ENCODE measurements around the gene APP.

The APP gene

DNA sequence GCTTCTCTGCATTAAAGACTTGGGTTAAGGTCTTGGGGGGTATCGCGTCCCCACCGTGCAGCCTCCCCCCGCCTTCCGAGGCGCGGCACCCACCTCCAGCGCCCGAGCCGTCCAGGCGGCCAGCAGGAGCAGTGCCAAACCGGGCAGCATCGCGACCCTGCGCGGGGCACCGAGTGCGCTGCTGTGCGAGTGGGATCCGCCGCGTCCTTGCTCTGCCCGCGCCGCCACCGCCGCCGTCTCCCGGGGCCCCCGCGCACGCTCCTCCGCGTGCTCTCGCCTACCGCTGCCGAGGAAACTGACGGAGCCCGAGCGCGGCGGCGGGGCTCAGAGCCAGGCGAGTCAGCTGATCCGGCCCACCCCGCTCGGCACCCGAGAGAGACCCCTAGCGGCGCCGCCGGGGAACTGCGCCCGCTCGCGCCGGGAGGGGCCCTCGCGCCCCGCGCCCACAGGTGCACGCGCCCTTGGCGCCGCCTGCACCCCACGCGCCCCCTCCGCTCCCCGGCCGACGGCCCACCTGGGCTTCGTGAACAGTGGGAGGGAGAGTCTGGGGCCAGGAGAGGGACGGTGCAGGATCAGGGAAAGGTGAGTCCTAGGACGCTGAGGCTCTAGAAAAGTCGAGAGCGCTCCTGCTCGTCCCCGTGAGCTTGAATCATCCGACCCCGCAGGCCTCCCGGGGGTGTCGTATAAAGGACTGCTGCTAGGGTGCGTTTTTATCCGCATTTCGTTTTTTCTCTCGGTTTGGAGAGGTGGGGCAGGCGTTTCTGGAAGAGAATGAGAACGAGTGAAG lies at the start of gene APP:
APP (minus strand) TSS at position 300 of the 787 bp plus-strand sequence; CDS start at position 150, 150 bp downstream.
- DNase-seq, result peak; percentile 89

DNA sequence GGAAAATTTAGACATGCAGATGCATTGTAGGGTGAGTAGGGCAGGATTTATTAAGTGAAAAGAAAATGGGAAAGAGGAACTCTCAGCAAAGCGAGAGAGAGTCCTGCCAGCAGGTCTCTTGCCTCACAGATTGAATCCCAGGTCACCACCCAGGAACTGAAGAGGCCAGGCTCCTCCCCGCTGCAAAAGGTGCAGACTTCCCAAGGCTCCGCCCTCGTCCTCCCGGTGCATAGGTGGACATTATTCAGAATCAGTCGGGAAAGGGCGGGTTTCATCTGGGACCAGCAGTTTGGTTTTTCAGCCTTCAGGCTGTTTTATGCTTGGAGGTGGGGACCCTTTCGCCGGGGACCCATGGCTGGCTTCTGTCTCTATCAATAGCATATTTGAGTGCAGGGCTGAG lies 41.6 kb upstream of the APP start:
- no peak for DNase-seq

DNA sequence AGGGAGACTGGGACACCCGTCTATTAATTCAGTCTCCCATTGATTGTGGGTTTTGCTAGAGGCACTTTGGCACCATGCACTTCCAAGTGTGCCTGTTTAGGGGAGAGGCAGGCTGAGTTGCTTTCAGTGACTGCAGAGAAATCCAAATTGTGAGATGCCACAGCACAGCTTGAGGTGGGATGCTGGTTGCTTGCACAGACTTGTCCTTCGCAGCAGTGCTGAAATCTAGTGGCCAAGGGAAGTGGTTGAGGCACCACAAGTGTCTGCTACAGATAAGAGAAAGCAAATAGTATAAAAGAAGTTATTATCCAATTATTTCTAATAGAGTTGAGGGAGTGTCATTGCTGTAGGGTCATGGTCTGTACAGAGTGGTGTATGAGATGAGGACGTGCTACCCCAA lies 40.0 kb upstream of the APP start:
- DNase-seq, result no peak

DNA sequence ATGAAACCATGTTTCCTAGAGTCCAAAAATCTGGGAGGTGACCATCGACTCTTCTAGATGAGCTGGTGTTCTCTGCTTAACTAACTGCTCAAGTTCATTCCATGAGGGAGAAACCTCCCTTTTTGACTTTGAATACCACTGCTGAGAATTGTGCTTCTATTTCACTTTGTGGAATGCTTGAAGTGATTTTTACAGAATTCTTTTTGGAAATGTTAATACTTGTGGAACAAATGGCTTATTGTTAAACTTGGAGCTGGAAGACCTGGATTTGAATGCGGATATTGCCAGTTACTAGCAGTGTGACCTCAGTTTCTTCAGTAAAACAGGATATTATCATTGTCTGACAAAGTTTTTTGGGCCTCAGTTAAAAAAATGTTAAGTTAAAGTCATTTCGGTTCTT lies 36.5 kb upstream of the APP start:
- no peak for DNase-seq

DNA sequence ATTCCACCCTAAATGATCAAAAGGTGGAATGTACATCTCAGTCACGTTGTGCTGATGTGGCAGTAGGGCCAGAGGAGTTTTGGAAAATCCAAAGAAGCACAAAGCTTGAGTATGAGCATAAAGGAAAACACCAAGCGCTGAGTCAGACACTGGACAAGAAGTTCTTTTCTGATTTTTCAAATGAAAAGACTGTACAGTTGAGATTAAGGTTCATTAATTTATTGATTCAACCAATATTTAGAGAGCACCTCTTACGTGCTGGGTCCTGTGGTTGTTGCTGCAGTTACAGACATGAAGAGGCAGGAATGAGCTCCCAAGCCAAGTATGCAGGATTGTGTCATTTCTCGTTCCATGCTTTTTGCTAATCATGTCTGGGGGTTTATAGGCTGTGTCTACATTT lies 28.9 kb upstream of the APP start:
- no peak for DNase-seq

DNA sequence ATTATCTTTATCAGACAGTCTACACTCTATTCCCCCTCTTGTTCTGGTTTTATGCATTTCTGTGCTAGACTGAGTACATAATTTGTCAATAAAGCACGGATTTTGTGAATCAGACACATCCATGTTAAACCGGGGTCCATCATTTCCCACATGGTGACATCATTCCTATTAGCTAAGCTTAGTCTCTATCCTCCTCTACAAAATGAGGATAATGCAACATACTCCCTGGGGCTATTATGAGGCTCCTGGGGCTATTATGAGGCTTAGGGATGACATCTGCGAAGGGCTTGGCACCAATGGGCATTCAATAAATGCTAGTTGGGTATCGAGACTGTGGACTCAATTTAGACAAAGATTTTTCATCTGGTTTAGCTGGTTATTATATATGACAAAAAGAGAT lies 25.1 kb upstream of the APP start:
- DNase-seq, result no peak

DNA sequence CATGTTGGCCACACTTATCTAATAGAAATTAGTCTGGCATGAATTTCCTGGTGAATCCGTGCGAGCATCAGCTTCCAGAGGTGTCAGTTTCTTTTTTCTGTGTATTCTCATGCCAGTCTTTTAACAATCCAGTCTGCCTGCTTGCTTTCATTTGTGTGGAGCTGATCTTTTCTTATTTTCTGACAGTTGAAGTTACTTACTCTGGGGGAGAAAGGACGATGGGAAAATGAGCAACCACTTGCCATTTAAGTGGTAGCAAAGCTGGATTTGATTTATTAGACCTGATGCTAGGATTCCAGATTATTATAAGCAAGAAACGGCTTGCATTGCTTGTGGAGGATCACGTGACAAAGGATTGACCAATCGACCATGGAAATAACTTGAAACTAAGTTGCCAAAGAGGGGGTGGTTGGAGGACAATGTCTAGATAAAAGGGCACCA lies 24.3 kb upstream of the APP start:
- DNase-seq, result no peak

DNA sequence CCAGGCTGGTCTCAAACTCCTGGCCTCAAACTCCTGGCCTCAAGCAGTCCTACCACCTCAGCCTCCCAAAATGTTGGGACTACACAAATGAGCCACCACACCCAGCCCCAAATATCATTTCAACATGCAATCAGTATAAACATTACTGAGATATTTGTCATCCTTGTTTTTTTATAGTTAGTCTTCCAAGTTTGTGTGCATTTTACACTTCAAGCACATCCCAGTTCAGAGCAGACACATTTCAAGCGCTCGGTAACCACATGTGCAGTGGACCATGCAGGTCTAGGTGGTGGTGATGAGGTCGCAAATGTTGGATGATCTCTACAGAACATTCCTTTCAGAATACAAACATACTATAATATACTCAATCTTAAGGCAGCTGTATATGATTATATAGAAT lies 23.8 kb upstream of the APP start:
- no peak for DNase-seq

DNA sequence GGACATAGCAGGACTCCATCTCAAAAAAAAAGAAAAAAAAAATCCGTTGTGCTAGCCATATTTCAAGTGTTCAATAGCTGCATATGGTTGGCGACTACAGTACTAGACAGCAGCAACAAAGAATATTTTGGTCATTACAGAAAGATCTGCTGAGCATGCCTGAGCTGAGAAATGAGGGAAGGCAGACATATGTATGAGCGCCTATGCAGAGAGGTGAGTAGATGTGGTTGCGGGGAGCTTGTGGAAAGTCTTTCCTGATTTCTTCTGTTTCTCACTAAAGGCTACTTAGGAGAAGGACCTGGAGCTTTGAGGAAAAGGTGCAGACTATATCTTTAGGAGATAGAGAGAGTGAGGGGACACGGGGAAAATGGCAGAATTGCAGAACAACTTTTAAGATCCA lies 21.0 kb upstream of the APP start:
- DNase-seq, result no peak

DNA sequence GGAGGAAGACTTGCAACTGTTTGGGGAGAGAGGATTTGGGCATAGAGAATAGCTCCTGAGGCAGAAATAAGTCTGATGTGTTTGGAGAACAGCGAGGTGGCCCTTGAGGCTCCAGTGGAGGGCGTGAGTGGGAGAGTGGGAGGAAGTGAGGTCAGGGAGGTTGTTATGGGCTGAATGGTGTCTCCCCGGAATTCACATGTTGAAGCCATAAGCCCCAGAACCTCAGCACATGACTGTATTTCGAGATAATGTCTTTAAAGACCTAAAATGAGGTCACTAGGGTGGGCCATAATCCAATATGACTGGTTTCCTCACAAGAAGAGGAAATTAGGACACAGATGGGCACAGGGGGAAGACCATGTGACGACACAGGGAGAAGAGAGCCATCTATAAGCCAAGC lies 17.9 kb upstream of the APP start:
- no peak for DNase-seq

DNA sequence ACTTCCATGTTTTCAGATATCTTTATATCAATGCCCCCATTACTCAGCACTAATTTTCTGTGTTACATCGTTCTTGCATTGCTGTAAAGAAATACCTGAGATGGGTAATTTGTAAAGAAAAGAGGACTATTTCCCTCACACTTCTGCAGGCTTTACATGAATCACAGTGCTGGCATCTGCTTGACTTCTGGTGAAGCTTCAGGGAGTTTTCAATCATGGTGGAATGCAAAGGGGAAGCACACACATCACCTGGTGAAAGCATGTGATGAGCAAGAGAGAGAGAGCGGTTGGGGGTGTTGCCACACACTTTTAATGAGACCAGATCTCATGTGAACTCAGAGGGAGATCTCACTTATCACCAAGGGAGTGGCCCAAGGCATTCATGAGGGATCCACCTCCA lies 14.9 kb upstream of the APP start:
- no peak for DNase-seq

DNA sequence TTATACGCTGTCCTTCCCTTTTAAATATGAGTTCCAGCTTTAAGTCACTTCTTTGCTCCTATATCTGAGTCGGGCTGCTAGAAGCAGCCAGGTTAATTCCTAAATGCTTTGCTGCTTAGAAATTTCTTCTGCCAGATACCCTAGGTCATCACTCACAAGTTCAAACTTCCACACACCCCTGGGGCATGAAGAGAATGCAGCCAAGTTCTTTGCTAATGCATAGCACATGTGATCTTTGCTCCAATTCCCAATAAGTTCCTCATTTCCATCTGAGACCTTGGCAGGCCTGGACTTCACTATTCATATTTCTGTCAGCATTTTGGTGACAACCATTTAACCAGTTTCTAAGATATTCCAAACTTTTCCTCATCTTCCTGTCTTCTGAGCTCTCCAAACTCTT lies 14.5 kb upstream of the APP start:
- DNase-seq, result no peak

DNA sequence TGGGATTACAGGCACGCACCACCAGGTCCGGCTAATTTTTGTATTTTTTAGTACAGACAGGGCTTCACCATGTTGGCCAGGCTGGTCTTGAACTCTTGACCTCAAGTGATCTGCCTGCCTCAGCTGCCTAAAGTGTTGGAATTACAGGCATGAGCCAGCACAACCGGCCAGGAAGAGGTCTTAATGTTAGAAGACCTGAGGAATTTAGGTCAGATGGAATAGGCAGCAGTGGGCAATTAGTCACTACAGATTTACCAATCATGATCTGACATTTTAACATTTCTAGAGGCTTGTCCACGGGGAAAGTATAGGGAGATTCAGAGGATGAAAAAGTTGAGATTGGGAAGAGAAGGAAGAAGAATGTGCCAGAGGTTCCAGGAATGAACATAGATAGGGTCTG lies 8.9 kb upstream of the APP start:
- no peak for DNase-seq

DNA sequence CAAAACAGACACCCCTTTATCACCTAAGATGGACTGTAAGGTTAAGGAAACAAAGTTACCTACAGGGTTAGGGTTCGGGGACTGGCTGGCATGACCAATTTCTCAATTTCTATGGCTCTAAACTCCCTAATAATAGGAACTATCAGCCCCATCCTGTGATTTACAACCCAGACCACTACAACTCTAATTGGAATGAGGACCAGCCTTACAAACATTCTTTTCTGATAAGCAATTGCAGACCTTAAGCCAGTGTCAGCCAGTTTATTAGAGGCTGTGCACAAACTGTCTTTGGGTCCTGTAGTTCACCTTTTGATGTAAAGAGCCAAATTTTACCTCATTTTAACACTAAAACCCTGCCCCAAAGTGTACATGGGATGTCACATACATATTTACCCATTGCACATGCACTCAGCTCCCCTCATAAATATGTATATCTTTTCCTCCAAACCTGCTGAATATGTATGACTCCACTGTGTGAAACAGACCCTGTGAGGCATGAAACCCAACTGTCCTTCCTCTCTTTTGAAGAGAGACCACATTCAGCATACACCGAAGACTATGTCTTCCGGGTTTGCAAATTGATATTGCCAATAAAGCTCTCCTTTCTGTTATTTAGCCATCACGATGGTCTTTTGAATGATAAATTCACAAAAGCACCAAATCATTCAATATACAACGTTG lies 7.3 kb upstream of the APP start:
- DNase-seq, result no peak

DNA sequence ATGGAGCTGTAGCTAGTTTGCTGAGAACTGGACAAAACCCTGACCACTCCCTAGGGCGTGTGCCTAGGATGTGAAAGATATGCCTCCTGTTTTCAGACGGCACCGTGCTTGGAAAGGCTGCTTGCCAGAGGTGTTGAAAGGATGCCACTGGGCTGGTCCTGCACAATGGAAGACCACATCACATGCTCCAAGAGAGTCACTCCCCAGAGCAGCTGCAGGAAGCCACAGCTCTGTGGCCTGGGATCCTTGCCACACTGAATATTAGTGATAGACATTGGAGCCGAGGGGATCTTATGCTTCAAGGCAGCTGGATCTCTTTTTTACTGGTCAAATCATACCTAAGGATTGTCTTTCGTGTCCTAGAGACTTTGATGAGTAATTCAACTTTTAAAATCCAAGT lies 6.6 kb upstream of the APP start:
- no peak for DNase-seq

DNA sequence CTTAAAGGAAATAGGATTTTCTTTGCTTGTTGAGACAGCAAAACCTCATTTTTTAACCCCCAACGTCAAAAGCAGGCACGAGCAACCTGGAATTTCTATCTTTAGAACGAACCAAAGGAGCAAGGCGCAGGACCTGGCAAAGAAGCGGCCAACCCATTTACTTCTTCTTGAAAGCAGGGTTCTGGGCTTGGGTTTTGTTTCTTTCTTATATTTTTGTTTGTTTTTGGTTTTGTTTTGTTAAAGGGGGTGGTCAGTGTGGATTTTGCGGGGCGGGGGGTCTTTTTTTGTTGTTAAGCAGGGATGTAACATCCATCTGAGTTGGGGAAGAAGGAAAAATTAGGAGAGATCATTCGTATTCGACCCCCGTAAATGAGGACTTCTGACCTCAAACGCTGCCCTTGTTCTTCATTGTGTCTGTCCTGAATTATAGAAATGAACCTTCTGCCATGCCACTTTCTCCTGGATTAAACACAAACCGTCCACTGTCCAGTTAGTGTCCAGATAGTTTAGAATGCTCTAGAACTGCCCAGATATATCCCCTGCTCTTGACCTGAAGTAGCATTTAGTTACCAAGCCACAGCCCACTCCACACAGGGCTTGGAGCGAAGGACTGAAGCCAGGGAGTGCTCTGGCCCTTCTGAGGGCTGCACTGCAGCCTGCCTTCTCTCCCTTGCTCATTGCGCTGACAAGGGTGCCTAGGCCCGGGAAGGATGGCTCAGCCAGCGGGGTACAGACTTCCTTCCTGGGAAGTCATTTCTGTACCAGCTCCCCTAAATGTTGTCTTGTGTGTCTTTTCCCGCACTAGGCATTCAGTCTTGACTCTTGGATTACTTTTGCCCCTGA lies 909 bp upstream of the APP start:
- DNase-seq, result no peak

DNA sequence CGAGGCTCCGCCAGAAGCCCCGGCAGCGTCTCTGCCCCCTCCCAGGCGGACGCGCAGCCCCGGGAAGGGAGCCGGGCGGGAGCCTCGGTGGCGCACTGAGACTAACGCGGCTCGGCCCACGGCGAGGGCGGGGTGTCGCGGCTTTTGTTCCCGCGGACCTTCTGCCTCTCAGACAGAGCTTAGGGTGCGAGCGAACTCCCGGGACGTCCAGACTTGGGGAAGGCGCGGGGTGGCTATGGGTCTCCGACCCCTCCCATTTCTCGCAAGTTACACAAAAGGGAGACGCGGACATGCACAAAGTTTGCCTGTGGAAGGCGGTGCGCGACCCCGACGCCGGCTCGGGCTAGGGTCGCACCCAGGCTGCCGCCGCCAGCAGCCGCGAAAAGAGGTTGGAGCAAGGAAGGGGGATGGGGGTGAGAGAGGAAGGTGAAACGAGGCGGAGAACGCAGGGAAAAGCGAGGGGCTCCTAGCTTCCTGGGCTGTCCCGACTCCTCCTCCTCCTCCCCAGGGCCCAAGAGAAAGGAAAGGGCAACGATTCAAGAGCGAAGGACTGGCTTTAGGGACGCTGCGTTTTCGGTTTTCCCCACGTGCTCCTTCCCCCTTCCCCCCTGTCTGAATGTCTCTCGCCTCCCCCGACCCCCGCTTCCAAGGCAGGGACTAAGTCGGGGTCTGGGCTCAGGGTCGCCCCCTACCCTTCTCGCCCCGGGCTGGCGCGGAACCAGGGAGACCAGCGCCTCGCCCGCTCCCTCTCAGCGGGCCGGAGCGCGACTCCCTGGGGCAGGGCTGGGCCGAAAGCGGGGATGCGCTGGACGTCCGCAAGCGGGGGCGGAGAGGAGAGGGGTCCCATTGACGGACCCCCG lies 729 bp downstream of the APP start:
- DNase-seq, result peak; percentile 70

DNA sequence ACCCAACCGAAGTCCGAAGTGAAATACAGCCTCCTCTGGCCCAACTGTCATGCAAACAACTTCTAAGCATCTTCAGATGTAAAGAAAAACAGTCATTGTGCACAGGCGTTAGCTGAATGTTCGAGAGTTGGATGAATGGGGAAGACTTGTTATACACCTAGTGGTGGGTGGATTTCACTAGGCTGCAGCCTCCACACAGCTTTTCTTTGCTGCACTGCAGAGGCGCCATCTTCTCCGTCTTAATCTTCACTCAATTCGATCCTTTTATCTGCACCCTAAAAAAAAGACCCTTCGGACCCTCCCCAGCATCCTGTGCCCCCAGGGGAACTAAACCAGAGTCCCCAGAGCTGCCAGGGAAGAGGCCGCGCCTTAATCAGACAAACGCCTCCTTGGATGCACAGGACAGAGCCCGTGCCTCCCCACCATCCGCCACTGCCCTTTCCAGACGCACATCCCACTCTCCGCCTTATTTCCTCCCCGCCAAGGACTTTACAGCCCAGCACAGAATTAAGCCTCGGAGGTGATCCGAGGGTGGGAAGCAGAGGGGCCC lies 1.4 kb downstream of the APP start:
- DNase-seq, result peak; percentile 53

DNA sequence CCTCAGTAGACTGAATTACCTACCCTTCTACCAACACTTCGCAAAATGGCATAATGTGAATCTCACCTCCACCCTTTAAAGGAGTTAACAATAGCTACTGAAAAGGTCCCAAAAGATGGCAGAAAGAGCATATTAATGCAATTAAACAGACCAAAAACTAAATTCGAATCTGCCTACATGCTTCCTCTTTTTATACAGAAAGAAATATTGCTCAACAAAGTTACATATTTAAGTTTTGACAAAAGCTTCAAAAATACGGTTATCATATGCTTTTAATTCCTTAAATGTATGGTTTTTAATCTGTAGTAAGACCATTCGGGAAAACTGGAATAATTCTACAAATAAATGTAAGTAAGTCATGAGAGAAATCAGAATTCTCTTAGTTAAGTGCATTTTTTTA lies 2.2 kb downstream of the APP start:
- DNase-seq, result no peak

DNA sequence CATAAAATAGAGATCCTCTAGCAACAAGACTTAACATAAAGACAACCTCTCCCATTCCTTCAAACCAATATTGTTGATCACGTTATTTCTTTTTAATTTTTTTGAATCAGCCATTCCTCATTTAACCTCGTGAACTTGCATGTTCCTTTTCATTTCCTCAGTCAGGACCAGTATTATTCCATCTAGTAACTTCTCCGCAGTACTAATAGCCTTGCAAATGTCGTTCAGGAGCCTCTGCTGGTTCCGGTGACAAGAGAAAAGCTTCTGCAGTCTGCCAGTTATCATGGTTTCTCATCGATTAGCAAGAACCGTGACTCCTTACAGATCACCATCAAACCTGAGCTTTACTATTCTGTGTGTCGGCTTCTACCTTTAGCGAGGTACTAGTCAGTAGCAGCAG lies 3.0 kb downstream of the APP start:
- DNase-seq, result no peak

DNA sequence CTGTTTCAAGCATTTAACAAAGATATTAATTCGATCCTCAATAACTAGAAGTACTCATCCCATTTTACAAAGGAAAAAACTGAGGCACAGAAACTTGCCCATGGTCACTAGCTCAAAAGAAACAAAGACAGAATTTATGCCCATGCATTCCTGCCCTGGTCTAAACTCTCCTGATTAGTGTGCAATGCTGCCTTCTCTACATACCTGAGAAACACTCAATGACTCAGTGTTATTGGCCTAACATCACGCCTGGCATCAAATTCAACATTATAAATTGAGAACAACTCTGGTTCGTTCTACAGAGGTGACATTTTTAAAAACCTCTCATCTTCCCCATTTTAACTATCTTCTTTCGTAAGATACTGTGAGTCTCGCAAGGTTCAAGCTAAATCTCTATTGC lies 5.2 kb downstream of the APP start:
- no peak for DNase-seq

DNA sequence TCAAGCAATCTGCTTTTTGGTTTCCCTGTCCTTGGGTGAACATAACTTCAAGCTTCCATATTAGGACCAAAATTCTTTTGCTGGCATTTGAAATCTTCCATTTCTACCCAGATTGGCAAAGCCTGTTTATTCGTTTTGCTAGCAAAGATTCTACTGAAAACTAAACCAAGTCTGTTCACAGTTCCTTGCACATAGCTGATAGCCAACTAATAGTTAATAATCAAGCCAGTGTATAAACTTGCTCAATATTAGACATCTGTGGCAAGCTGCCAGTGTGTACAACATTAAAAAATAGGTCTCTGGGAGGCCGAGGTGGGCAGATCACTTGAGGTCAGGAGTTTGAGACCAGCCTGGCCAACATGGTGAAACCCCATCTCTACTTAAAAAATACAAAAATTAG lies 6.3 kb downstream of the APP start:
- DNase-seq, result no peak

DNA sequence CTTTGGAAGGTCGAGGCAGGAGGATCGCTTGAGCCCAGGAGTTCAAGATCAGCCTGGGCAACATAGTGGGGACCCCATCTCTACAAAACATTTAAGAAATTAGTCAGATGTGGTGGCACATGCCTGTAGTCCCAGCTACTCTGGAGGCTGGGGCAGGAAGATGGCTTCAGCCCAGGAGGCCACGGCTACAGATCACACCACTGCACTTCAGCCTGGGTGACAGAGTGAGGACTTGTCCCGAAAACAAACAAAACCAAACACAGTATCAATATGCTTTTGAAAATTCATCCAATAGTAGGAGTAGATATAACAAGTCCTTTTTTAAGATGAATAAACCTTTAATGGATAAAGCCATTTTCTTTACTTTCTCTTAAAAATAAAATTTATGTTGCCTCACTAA lies 8.5 kb downstream of the APP start:
- no peak for DNase-seq
